HEK293 (cell line): ENCODE results near the gene PCED1A.

Experiments used
- ZNF24 ChIP-seq: fragments of 450-650 bp; formaldehyde crosslinking; IDR thresholded peaks from 2 replicates; pipeline ENCODE4 v1.5.1; 2016; ENCODE audit warnings: missing biosample characterization, missing genetic modification characterization
- ZNF416 ChIP-seq: fragments of 450-650 bp; formaldehyde crosslinking; IDR thresholded peaks from 2 replicates; pipeline ENCODE4 v1.5.1; 2016; ENCODE audit warnings: missing biosample characterization, missing genetic modification characterization
- ZNF518A ChIP-seq: fragments of 450-650 bp; formaldehyde crosslinking; conservative IDR thresholded peaks from 2 replicates; pipeline ENCODE4 v1.5.1; 2016; ENCODE audit warnings: low read depth, missing biosample characterization, missing genetic modification characterization
- TF ChIP-seq, protein P1 (sequence below): fragments of 450-650 bp; formaldehyde crosslinking; IDR thresholded peaks from 2 replicates; pipeline ENCODE4 v1.5.1; 2016; ENCODE audit warnings: missing biosample characterization, missing genetic modification characterization
- TF ChIP-seq, protein P2 (sequence below): fragments of 450-650 bp; formaldehyde crosslinking; IDR thresholded peaks from 2 replicates; pipeline ENCODE4 v1.5.1; 2016; ENCODE audit warnings: missing biosample characterization, missing genetic modification characterization

DNA sequence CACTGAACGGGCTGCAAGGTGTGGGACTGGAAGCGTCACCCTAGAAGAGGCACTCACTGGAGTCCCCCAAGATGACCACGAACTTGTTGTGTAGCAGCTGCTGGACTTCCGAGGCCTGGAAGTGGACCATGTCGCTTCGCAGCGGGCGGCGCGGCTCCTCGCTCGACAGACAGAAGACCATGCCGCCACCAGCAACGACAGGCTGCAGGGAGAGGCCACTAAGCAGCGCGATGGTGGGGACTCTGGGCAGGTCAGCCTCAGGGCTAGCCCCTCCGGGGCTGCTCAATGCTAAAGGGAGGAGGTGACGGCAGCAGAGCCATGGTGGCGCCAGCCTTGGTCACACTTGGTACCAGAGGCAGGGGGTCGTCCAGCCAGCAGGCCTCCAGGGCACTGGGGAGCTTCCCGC, 720 bp downstream of the PCED1A start:
- TF ChIP-seq, protein P1, sequence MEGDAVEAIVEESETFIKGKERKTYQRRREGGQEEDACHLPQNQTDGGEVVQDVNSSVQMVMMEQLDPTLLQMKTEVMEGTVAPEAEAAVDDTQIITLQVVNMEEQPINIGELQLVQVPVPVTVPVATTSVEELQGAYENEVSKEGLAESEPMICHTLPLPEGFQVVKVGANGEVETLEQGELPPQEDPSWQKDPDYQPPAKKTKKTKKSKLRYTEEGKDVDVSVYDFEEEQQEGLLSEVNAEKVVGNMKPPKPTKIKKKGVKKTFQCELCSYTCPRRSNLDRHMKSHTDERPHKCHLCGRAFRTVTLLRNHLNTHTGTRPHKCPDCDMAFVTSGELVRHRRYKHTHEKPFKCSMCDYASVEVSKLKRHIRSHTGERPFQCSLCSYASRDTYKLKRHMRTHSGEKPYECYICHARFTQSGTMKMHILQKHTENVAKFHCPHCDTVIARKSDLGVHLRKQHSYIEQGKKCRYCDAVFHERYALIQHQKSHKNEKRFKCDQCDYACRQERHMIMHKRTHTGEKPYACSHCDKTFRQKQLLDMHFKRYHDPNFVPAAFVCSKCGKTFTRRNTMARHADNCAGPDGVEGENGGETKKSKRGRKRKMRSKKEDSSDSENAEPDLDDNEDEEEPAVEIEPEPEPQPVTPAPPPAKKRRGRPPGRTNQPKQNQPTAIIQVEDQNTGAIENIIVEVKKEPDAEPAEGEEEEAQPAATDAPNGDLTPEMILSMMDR (tag by site-specific recombination) = no peak
- TF ChIP-seq ZNF518A (tag by site-specific recombination) = no peak
- TF ChIP-seq ZNF24 (tag by site-specific recombination) = no peak
- TF ChIP-seq ZNF416 = no peak
- TF ChIP-seq, protein P2, sequence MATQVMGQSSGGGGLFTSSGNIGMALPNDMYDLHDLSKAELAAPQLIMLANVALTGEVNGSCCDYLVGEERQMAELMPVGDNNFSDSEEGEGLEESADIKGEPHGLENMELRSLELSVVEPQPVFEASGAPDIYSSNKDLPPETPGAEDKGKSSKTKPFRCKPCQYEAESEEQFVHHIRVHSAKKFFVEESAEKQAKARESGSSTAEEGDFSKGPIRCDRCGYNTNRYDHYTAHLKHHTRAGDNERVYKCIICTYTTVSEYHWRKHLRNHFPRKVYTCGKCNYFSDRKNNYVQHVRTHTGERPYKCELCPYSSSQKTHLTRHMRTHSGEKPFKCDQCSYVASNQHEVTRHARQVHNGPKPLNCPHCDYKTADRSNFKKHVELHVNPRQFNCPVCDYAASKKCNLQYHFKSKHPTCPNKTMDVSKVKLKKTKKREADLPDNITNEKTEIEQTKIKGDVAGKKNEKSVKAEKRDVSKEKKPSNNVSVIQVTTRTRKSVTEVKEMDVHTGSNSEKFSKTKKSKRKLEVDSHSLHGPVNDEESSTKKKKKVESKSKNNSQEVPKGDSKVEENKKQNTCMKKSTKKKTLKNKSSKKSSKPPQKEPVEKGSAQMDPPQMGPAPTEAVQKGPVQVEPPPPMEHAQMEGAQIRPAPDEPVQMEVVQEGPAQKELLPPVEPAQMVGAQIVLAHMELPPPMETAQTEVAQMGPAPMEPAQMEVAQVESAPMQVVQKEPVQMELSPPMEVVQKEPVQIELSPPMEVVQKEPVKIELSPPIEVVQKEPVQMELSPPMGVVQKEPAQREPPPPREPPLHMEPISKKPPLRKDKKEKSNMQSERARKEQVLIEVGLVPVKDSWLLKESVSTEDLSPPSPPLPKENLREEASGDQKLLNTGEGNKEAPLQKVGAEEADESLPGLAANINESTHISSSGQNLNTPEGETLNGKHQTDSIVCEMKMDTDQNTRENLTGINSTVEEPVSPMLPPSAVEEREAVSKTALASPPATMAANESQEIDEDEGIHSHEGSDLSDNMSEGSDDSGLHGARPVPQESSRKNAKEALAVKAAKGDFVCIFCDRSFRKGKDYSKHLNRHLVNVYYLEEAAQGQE (tag by site-specific recombination) = no peak
